Measurements from ENCODE around the gene ADD3.

The ADD3 gene

GRCh38 chr10:109978481-109978880, 29.3 kb upstream of the ADD3 start:
- ChIA-PET POLR2A (no interaction called here), CTCF (interaction anchor here (0.5 to 3.5 kb wide), 28 partner anchors 9 to 757 kb away, joined by 3 to 18 read pairs (median 4); partner anchors contain the start of gene ADD3)
- Histone ChIP-seq H3K4me3 (ENCODE audit: low read depth, low read length) (no peak overlapping the region), H3K9me3 (ENCODE audit: control insufficient read depth, insufficient read depth, low read depth, low read length) (no peaks in the 10 kb centered on the region), H3K27ac (ENCODE audit: extremely low read depth, low read depth, low read length) (no peak overlapping the region; the same call in 1 of the 2 replicates), H3K4me1 (ENCODE audit: control insufficient read depth, insufficient read depth, low read length) (peaks cover 20% of the 10 kb centered on the region; the same call in 1 of the 2 replicates), H3K36me3 (ENCODE audit: control insufficient read depth in 2 of 2, insufficient read depth in 1 of 2, low read length in 2 of 2) (no peaks in the 10 kb centered on the region)
- TF ChIP-seq ZNF391 (tag by site-specific recombination; IDR thresholded peaks at IDR 0.05; ENCODE audit: borderline replicate concordance, low read depth) (no peak), ZNF501 (tag by site-specific recombination; IDR thresholded peaks at IDR 0.05) (0 out of 2 replicates have a peak, but pooled peaks have one; percentile 21), ZFHX2 (tag by site-specific recombination; conservative IDR thresholded peaks at IDR 0.05) (no peak), ZNF654 (tag by site-specific recombination; IDR thresholded peaks at IDR 0.05; ENCODE audit: low read depth) (peak; percentile 76), ZBTB44 (tag by site-specific recombination; IDR thresholded peaks at IDR 0.05) (peak; percentile 3; the same call in 1 of the 2 replicates), IKZF3 (tag by site-specific recombination; IDR thresholded peaks at IDR 0.05) (0 out of 2 replicates have a peak, but pooled peaks have one; percentile 20), ZNF2 (tag by site-specific recombination; IDR thresholded peaks at IDR 0.05) (0 out of 2 replicates have a peak, but pooled peaks have one; percentile 31), PRDM10 (tag by site-specific recombination; IDR thresholded peaks at IDR 0.05) (no peak)
- TF ChIP-seq, protein P1, sequence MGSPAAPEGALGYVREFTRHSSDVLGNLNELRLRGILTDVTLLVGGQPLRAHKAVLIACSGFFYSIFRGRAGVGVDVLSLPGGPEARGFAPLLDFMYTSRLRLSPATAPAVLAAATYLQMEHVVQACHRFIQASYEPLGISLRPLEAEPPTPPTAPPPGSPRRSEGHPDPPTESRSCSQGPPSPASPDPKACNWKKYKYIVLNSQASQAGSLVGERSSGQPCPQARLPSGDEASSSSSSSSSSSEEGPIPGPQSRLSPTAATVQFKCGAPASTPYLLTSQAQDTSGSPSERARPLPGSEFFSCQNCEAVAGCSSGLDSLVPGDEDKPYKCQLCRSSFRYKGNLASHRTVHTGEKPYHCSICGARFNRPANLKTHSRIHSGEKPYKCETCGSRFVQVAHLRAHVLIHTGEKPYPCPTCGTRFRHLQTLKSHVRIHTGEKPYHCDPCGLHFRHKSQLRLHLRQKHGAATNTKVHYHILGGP (tag by site-specific recombination; IDR thresholded peaks at IDR 0.05): peak; percentile 77

DNA sequence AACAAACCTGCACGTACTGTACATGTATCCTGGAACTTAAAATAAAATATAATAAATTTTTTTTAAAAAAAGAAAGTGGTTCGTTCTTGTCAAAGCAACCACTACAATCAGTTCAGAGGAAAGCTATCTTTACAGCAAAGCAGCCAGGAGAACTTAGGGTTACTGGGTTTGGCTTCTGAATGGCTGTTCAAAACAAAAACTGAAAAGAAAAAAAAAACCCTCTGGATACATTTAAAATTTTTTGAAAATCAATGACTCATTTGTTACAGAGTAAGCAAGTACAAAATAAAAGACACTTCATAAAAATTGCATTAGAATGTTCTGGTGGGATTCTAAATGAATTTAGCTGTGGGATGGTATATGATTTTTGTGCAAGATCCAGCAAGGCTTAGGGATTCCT, 28.6 kb upstream of the ADD3 start:
- H3K27ac ChIP-seq (ENCODE audit: extremely low read depth, low read depth, low read length): no peak overlapping the region
- CTCF ChIA-PET: interaction anchor here (0.5 to 3.5 kb wide), 17 partner anchors 9 to 512 kb away, joined by 3 to 18 read pairs (median 4); no protein-coding TSS in a partner anchor
- TF ChIP-seq PRDM2 (tag by site-specific recombination; IDR thresholded peaks at IDR 0.05; ENCODE audit: borderline replicate concordance): no peak
- no peak for TF ChIP-seq ZNF341 (tag by site-specific recombination; IDR thresholded peaks at IDR 0.05; ENCODE audit: low read depth)
- no peak for TF ChIP-seq ZBTB8A (tag by site-specific recombination; IDR thresholded peaks at IDR 0.05)
- no peak overlapping the region for H3K4me3 ChIP-seq (ENCODE audit: low read depth, low read length)
- H3K9me3 ChIP-seq (ENCODE audit: control insufficient read depth, insufficient read depth, low read depth, low read length): no peaks in the 10 kb centered on the region
- H3K4me1 ChIP-seq (ENCODE audit: control insufficient read depth, insufficient read depth, low read length): peaks cover 20% of the 10 kb centered on the region; the same call in 1 of the 2 replicates
- POLR2A ChIA-PET: no interaction called here
- H3K36me3 ChIP-seq (ENCODE audit: control insufficient read depth in 2 of 2, insufficient read depth in 1 of 2, low read length in 2 of 2): no peaks in the 10 kb centered on the region

All from HEK293 (cell line).